Measurements from ENCODE around the gene PPIE.
A peak's percentile ranks its signal among the peaks of the same experiment; 100 is the strongest.

The PPIE gene

GRCh38 chr1:39720094-39720999 is 18.3 kb upstream of the PPIE start:
- DNase-seq (ENCODE audit: low read depth, low spot score) = peak; percentile 20

- no peak for DNase-seq (ENCODE audit: low read depth, low spot score)
Observed at GRCh38 chr1:39721664-39722063, 17.0 kb upstream of the PPIE start.

- DNase-seq (ENCODE audit: low read depth, low spot score) = no peak
Observed at GRCh38 chr1:39722495-39722894, 16.2 kb upstream of the PPIE start.

- DNase-seq (ENCODE audit: low read depth, low spot score) = no peak
Observed at GRCh38 chr1:39726600-39726999, 12.1 kb upstream of the PPIE start.

GRCh38 chr1:39727221-39727931 is 11.3 kb upstream of the PPIE start:
- no peak for DNase-seq (ENCODE audit: low read depth, low spot score)

- no peak for DNase-seq (ENCODE audit: low read depth, low spot score)
Observed at GRCh38 chr1:39727932-39728317, 10.8 kb upstream of the PPIE start.

GRCh38 chr1:39729030-39729429 is 9.7 kb upstream of the PPIE start:
- no peak for DNase-seq (ENCODE audit: low read depth, low spot score)

- no peak for DNase-seq (ENCODE audit: low read depth, low spot score)
Observed at GRCh38 chr1:39729842-39730241, 8.8 kb upstream of the PPIE start.

- no peak for DNase-seq (ENCODE audit: low read depth, low spot score)
Observed at GRCh38 chr1:39732730-39733129, 6.0 kb upstream of the PPIE start.

- no peak for DNase-seq (ENCODE audit: low read depth, low spot score)
Observed at GRCh38 chr1:39733161-39733560, 5.5 kb upstream of the PPIE start.

- DNase-seq (ENCODE audit: low read depth, low spot score) = no peak
Observed at GRCh38 chr1:39735731-39736130, 3.0 kb upstream of the PPIE start.

- peak; percentile 27 for DNase-seq (ENCODE audit: low read depth, low spot score)
Observed at GRCh38 chr1:39737546-39738169, 1.0 kb upstream of the PPIE start.

- no peak for DNase-seq (ENCODE audit: low read depth, low spot score)
Observed at GRCh38 chr1:39745016-39745670, 6.5 kb downstream of the PPIE start.

GRCh38 chr1:39751595-39751994 is 12.9 kb downstream of the PPIE start:
- no peak for DNase-seq (ENCODE audit: low read depth, low spot score)

- no peak for DNase-seq (ENCODE audit: low read depth, low spot score)
Observed at GRCh38 chr1:39752703-39753102, 14.0 kb downstream of the PPIE start.

- DNase-seq (ENCODE audit: low read depth, low spot score) = no peak
Observed at GRCh38 chr1:39753132-39754025, 14.7 kb downstream of the PPIE start.

GRCh38 chr1:39754026-39754570 is 15.4 kb downstream of the PPIE start:
- no peak for DNase-seq (ENCODE audit: low read depth, low spot score)

GRCh38 chr1:39754906-39755504 is 16.3 kb downstream of the PPIE start:
- no peak for DNase-seq (ENCODE audit: low read depth, low spot score)

GRCh38 chr1:39755965-39756659 is 17.4 kb downstream of the PPIE start:
- DNase-seq (ENCODE audit: low read depth, low spot score) = no peak

- DNase-seq (ENCODE audit: low read depth, low spot score) = no peak
Observed at GRCh38 chr1:39757501-39757900, 18.8 kb downstream of the PPIE start.
